NCI-H460 (cell line): ENCODE results near the gene PARD6B. TPM values are rescaled to one million over a fixed set of nuclear protein-coding genes. Genes with fewer than 3 reads are reported as not detected.
"Not testable (repeated sequence)": the region's sequence is repeated elsewhere in the genome, so short reads cannot be mapped to it uniquely, and the experiment has no call there.

ENCODE experiments used
- DNase-seq: peaks from one replicate; pipeline ENCODE4 v3.0.0-alpha.2; 2016; ENCODE audit warnings: low read depth; ENCODE audit errors: extremely low read depth
- polyA plus RNA-seq: library from polyadenylated mRNA; depleted of rRNA; stranded (reverse); fragments of >200 nt; gene quantifications from 2 replicates; pipeline ENCODE4 v1.2.3, GENCODE V29; 2014; cell fraction: nucleus; rRNA removed
- total RNA-seq: library from RNA; depleted of rRNA; stranded (reverse); fragments of >200 nt; shearing (Covaris generic); gene quantifications from 2 replicates; pipeline ENCODE4 v1.2.3, GENCODE V29; 2014; rRNA removed

The PARD6B gene, protein sequence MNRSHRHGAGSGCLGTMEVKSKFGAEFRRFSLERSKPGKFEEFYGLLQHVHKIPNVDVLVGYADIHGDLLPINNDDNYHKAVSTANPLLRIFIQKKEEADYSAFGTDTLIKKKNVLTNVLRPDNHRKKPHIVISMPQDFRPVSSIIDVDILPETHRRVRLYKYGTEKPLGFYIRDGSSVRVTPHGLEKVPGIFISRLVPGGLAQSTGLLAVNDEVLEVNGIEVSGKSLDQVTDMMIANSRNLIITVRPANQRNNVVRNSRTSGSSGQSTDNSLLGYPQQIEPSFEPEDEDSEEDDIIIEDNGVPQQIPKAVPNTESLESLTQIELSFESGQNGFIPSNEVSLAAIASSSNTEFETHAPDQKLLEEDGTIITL
- 6.1 and 6.8 TPM in 2 replicates for total RNA-seq
- polyA plus RNA-seq, result 0.88 and 2.0 TPM in 2 replicates

GRCh38 chr20:50731055-50731929 lies at the start of gene PARD6B:
Gene PARD6B (plus strand): TSS chr20:50731580. CDS start chr20:50731787, 207 bp downstream.
- DNase-seq, result peak; percentile 98

DNA sequence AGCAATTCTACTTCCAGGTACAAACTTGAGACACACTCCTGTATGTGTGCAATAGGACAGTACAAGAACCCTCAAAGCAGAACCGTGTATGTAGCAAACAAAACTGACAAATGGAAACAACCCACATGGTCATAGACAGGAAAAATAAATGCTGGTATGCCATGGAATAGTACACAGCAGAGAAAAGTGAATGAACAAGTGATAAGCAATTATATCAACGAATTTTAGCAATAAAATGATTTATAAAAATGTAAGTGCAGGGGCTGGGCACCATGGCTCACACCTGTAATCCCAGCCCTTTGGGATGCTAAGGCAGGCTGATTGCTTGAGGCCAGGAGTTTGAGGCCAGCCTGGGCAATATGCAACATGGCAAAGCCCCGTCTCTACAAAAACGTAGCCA lies 49.3 kb upstream of the PARD6B start:
- DNase-seq, result no peak

GRCh38 chr20:50682947-50683530 lies 48.3 kb upstream of the PARD6B start:
- no peak for DNase-seq

DNA sequence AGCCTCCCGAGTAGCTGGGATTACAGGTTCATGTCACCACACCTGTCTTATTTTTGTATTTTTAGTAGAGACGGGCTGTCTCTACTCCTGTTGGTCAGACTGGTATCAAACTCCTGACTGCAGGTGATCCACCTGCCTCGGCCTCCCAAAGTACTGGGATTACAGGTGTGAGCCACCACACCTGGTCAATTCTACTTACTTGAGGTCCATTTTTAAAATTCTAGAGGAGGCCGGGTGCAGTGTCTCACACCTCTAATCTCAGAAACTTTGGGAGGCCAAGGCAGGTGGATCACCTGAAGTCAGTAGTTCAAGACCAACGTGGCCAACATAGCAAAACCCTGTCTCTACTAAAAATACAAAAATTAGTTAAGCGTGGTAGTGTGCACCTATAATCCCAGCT lies 47.8 kb upstream of the PARD6B start:
- DNase-seq, result no peak

DNA sequence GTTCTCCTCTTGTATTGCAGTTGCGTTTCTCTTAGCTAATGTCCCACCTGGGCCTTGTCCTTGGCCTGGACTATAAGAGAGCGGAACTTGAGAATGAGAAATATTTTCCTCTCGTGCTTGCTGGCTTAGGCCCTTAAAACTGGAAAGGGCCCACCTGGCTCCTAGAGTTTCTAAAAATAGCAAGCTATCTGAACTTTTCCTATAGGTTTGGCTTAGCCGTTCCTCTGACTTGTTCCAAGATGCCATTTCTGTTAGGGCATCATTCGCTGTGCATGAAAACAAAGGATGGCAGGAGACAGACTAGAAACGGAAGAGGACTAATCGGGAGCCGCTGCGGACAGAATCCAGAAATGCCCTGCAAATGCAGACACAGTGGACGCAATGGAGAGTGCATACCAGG lies 44.6 kb upstream of the PARD6B start:
- no peak for DNase-seq

DNA sequence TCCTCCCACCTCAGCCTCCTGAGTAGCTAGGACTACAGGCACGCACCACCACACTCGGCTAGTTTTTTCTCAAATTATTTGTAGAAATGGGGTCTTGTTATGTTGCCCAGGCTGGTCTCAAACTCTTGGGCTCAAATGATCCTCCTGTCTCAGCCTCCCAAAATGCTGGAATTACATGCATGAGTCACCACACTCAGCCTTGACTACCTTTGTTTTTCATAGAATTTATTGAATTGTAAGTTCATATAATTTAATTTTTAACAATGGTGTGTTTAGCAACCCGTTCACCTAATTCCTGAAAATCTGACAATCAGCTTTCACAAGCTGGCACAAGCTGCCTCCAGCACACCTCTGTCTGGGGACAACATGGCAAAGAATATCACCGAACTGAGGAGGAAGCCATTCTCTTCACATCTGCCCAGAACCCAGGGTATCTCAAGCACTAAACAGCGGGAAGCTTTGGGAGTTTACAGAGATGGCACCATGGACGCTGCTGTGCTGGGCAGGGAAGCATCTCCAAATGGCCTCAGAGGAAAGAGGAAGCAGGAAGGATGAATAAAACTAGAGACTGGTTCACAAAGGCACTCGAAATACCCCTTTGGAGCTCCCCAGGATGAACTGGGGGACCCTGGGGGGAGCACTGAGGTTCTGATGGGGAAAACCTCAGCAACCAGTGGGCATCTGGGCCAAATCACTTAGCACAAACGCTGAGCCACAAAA lies 43.0 kb upstream of the PARD6B start:
- no peak for DNase-seq

GRCh38 chr20:50689864-50690649 lies 41.3 kb upstream of the PARD6B start:
- no peak for DNase-seq

- no peak for DNase-seq
These were observed 40.5 kb upstream of the PARD6B start, which contains the start of gene RIPOR3 for GRCh38 chr20:50690650-50691572. Gene RIPOR3 (minus strand): TSS chr20:50691542. CDS start chr20:50691128, 414 bp downstream.

DNA sequence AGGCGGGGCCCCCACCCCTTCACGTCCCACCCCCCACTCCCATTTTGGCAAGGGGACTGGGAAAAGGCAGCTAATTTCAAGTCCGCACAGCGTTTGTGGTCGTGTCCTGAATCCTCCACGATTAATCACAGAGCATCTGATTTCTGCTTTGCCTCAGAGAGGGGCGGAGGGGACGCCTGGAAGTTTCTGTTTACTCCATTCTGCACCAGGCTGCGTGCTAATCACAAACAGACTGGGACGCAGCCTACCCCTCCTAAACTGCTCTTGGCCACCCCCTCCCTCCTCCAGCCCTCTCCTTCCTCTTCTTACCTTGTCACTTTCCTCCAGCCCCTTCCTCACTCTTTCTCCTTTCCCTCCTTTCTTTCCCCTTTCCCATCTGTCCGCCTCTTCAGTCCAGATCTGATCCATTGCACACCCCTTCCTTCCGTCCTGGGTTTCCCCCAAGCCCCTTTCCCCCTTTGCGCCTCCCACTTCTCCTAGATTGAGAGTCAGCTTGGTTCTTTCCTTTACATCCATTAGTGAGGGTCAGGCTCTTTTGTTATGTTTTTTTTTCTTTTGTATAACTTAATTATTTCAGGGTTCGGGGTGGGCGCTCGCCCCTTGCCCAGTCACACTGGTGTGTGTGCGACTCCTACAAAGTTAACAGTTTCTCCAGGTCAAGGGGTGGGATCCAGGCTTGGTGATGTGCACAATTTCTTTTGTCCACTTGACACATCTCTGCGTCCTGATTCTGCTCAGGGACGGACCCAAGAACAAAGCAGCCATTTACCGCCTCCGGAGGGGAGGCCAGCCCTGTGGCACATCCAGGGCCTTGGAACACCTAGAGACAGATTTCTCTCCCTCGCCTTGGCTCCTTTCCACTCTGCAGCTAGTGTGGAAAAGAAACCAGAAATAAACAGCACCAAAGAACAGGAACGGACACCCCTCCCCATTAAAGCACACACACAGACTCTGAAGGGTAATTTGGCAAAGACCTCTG lies 39.5 kb upstream of the PARD6B start:
- DNase-seq, result no peak

- DNase-seq, result no peak
These were observed 38.8 kb upstream of the PARD6B start for GRCh38 chr20:50692552-50692933.

DNA sequence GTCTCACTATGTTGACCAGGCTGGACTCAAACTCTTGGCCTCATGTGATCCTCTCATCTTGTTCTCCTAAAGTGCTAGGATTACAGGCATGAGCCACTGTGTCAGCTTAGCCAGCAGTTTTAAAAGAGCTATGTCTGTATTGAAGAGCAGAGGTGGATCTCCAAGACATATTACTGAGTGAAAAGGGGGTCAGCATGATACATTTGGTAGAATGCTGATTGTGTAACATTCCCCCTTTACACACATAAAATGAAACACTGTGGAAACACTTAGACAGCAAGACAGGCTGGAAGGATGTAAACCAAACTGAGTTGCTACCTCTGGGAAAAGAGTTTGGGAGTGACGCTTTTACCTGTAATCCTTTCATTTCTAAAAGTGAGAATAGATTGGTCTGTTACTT lies 38.4 kb upstream of the PARD6B start:
- DNase-seq, result no peak

GRCh38 chr20:50694379-50695134 lies 36.8 kb upstream of the PARD6B start:
- DNase-seq, result no peak

DNA sequence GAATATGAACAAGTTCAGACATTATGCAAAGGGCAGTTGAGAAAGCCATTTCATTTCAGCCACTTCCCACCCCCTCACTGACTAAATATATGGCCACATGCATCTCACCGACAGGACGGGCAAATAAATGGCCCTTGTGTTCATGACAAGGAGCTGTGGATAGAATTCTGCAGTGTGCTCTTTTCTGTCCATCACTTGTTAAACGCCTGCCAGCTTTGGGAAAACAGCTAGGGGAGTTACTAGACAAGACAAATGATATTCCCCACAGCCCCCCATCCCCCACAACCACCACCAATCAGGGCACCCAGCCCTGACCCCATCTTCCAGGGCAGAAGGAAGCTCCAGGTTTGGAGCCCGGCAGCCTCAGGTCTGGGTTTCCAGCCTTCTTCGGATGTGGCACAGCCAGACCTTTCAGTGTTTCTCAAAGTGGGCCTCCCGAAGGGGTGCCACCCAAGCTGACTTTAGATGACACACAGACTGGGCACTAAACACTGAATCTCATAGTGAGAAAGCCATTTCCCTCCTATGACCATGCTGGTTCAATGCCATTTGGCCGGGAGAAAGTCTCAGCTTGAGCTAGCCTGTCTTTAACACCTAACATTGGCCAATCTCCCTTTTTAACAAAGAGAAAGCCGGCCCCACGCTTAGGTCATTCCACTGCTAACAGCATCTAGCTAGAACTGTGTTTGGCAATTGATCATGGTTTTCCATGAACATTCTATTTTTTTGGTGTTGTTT lies 36.1 kb upstream of the PARD6B start:
- DNase-seq, result no peak

- not testable (repeated sequence) for DNase-seq
These were observed 33.1 kb upstream of the PARD6B start for GRCh38 chr20:50698255-50698654.

GRCh38 chr20:50699688-50700087 lies 31.7 kb upstream of the PARD6B start:
- no peak for DNase-seq
